ENCODE results near the gene RPL13A. TPM values are rescaled to one million over a fixed set of nuclear protein-coding genes. Genes with fewer than 3 reads are reported as not detected.

The RPL13A gene
- polyA plus RNA-seq, 1 experiment: 2,322 TPM

DNA sequence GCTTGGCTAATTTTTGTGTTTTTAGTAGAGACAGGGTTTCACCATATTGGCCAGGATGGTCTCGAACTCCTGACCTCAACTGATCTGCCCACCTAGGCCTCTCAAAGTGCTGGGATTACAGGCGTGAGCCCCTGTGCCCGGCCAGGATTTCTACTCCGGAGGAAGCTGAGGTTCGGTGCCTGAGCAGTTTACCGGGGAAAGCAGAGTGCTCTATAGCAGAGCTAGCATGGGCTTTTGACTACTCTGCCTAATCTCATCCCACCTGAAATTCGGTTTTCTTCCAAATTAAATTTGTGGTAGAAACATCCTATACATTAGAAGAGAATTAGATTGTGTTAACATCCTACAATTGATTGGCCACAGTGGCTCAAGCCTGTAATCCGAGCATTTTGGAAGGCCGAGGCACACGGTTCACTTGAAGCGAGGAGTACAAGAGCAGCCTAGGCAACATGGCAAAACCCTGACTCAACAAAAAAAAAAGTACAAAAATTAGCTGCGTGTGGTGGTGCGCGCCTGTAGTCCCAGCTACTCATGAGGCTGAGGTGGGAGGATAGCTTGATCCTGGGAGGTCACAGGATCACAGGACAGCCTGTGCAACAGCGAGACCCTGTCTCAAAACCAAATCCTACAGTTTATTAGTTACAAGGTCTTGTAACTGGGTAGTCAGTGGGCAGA lies 1.6 kb downstream of the RPL13A start:
- Histone ChIP-seq H3K4me3 (ENCODE audit: low read depth, low read length) (peak overlapping the region; percentile 97), H3K36me3 (ENCODE audit: control insufficient read depth, insufficient read depth, low read length) (peaks cover 35% of the 10 kb centered on the region), H3K27me3 (ENCODE audit: control insufficient read depth, insufficient read depth, low read length) (no peaks in the 10 kb centered on the region)
- CTCF ChIA-PET: interaction anchor here (0.5 to 1.2 kb wide), 4 partner anchors 24 to 192 kb away, joined by 3 to 4 read pairs (median 3); no protein-coding TSS in a partner anchor
- POLR2A ChIA-PET: no interaction called here
- DNase-seq (ENCODE audit: low read depth): no peak
- no peak for TF ChIP-seq CTCF (IDR thresholded peaks at IDR 0.05; ENCODE audit: insufficient read depth, low read depth, low read length)

DNA sequence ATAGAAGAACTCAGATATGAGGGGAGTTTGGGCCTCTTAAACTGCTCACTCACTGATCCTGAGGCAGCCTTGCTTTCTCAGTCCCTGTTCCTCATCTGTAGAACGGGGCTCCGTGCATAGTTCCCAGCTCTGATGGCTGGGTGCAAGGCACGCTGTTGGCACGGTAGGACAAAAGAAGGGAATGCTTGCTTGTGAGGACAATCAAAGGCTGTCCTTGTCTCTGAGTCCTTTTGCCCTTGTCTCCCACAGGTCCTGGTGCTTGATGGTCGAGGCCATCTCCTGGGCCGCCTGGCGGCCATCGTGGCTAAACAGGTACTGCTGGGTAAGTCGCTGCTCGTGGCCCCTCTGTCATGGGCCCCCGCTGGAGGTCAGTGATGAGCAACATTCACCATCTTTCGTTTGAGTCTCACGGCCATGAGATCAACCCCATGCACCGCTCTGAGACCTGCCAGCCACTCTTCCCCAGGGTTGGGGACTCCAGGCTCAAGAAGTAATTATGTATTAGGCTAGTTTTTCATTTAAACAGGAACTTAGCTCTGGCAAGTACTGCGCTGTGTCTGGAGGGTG lies 2.3 kb downstream of the RPL13A start:
- Histone ChIP-seq H3K27me3 (ENCODE audit: control insufficient read depth, insufficient read depth, low read length) (no peaks in the 10 kb centered on the region), H3K36me3 (ENCODE audit: control insufficient read depth, insufficient read depth, low read length) (peaks cover 35% of the 10 kb centered on the region), H3K4me3 (ENCODE audit: low read depth, low read length) (peak overlapping the region; percentile 97)
- no peak for DNase-seq (ENCODE audit: low read depth)
- ChIA-PET POLR2A (no interaction called here), CTCF (interaction anchor here (0.7 to 1.2 kb wide), 3 partner anchors 81 to 192 kb away, joined by 3 to 4 read pairs (median 3); no protein-coding TSS in a partner anchor)
- no peak for TF ChIP-seq CTCF (IDR thresholded peaks at IDR 0.05; ENCODE audit: insufficient read depth, low read depth, low read length)

- Histone ChIP-seq H3K4me3 (ENCODE audit: low read depth, low read length) (no peak overlapping the region), H3K36me3 (ENCODE audit: control insufficient read depth, insufficient read depth, low read length) (peaks cover 35% of the 10 kb centered on the region), H3K27me3 (ENCODE audit: control insufficient read depth, insufficient read depth, low read length) (no peaks in the 10 kb centered on the region)
- CTCF ChIA-PET: interaction anchor here (1.0 kb wide), 1 partner anchor 17 kb away, joined by 3 read pairs; no protein-coding TSS in a partner anchor
- no peak for DNase-seq (ENCODE audit: low read depth)
- no peak for TF ChIP-seq CTCF (IDR thresholded peaks at IDR 0.05; ENCODE audit: insufficient read depth, low read depth, low read length)
- POLR2A ChIA-PET: no interaction called here
Measured at GRCh38 chr19:49490287-49491029, 3.0 kb downstream of the RPL13A start.

DNA sequence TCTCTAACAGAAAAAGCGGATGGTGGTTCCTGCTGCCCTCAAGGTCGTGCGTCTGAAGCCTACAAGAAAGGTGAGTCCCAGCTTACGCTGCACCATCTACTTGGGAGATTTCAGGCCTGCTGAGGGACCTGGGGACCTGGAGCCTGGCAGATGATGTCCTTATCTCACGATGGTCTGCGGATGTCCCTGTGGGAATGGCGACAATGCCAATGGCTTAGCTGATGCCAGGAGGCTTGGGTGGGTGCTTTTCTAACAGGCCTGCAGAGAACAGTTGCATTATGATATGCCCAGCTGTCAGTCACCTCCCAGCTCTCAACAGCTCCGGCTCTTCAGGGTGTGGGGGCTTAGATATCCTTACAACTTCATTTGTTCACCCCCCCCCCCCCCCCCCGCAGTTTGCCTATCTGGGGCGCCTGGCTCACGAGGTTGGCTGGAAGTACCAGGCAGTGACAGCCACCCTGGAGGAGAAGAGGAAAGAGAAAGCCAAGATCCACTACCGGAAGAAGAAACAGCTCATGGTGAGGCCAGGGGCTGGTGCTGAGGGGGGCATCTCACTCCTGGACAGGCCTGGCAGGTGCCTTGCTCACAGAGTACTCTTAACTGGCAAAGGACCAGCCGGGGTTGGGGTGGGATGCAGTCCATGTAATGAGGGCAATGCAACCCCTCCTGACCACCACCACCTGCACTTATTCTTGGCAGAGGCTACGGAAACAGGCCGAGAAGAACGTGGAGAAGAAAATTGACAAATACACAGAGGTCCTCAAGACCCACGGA lies 3.8 kb downstream of the RPL13A start:
- TF ChIP-seq CTCF (IDR thresholded peaks at IDR 0.05; ENCODE audit: insufficient read depth, low read depth, low read length): no peak
- ChIA-PET POLR2A (no interaction called here), CTCF (interaction anchor here (1.0 kb wide), 1 partner anchor 18 kb away, joined by 3 read pairs; no protein-coding TSS in a partner anchor)
- no peak for DNase-seq (ENCODE audit: low read depth)
- no peak overlapping the region for H3K4me3 ChIP-seq (ENCODE audit: low read depth, low read length)
- no peaks in the 10 kb centered on the region for H3K27me3 ChIP-seq (ENCODE audit: control insufficient read depth, insufficient read depth, low read length)
- H3K36me3 ChIP-seq (ENCODE audit: control insufficient read depth, insufficient read depth, low read length): peaks cover 35% of the 10 kb centered on the region

Measured in BJ (cell line).